ENCODE measurements around the gene SATB2. TPM values are rescaled to one million over a fixed set of nuclear protein-coding genes. Genes with fewer than 3 reads are reported as not detected.
A peak's percentile ranks its signal among the peaks of the same experiment; 100 is the strongest.

Gene SATB2
- total RNA-seq, 1 donor from 2014 or later: 5.0 TPM

DNA sequence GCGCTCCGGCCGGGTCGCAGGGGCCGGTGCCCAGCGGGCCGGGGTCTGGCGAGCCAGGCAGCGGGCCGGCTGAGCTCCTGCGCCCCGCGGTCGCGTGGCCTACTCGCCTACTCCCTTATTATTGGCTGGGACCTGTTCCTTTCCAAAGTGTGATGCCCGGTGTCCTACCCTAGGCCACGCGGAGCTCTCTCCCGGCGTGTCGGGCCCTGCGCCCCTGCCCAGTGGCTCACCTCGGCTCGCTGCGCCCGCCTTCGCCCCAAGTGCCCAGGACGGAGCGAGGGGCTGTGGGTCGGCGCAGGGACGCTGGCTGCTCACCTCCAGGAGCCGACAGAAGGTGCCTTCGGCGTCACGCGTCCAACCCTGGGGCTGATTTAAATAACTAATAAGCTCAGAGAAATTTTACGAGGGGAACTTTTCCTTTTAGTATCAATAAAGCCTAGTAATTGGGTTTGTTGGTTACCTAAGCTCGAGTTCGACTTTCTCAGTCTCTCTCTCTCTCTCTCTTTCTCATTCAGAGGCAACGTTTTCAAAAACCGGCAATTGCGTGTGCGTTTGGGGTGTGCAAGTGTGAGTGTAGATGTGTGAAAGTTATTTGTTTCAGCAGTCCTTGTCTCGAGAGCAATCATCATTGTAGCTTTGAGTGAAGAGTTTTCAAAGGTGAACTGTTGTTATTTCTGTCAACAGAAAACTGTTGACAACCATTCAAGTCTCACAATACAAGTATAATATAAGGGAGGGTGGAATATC is 7.0 kb upstream of the SATB2 start:
- DNase-seq: no peak
- H3K27ac ChIP-seq: no peak overlapping the region
- peaks cover 36% of the 10 kb centered on the region for H3K4me1 ChIP-seq
- no peak for ATAC-seq
- H3K4me3 ChIP-seq: no peak overlapping the region
- H3K27me3 ChIP-seq (ENCODE audit: low read depth): peaks cover 100% of the 10 kb centered on the region
- TF ChIP-seq CTCF (IDR thresholded peaks at IDR 0.05): no peak
- intact Hi-C loops (cut with DNase I): no loop called here
- H3K36me3 ChIP-seq: no peaks in the 10 kb centered on the region
- no peaks in the 10 kb centered on the region for H3K9me3 ChIP-seq

DNA sequence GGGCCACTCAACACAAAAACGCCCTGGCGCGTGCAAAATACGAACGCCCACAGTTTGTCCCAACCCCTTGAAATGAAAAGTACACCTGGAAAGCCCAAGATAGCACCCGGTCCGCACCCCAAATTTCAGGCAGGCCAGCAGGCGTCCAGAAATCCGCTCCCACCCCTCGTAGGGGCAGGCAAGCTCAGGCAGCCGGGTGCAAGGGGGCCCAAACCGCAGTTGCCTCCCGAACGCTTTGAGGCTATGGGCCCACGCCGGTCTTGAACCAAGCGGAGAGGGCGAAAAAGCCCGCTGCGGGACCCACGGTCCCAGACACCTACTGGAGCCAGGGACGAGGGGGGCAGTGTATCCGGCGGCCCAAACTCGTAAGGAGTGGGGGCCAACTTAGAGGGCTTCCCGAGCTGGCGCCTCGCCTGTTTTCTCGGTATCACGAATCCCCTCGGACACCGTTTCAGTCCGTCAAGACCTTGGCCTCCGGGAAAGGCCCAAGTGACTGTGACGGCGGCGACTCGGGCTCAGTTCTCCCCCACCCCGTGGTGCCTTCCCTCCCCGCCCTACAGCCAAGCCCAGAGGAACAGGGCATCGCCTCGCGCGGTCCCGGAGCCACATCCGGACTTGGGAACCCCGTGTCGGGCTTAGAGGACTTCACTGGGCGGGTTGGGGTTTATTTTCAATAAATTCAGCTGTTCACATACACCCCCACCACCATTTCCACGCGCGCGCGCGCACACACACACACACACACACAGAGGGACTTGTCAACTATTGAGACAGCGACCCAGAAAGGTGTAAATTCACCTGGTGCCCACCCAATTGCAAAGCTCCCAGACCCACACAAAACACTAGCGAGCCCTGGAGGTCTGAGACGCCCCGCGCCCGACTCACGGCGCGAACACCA is 6.2 kb upstream of the SATB2 start:
- ATAC-seq (no peak), DNase-seq (no peak)
- Histone ChIP-seq H3K9me3 (no peaks in the 10 kb centered on the region), H3K36me3 (no peaks in the 10 kb centered on the region), H3K27ac (no peak overlapping the region), H3K27me3 (ENCODE audit: low read depth) (peaks cover 93% of the 10 kb centered on the region), H3K4me1 (peaks cover 35% of the 10 kb centered on the region), H3K4me3 (peak overlapping the region; percentile 56)
- TF ChIP-seq CTCF (IDR thresholded peaks at IDR 0.05): peak; percentile 2
- intact Hi-C loops (cut with DNase I): no loop called here

- Histone ChIP-seq H3K36me3 (no peaks in the 10 kb centered on the region), H3K4me3 (peak overlapping the region; percentile 56), H3K9me3 (no peaks in the 10 kb centered on the region), H3K27me3 (ENCODE audit: low read depth) (peaks cover 84% of the 10 kb centered on the region), H3K4me1 (peaks cover 36% of the 10 kb centered on the region), H3K27ac (no peak overlapping the region)
- ATAC-seq (peak; percentile 56 to 68), DNase-seq (peak; percentile 77)
- peak; percentile 75 for TF ChIP-seq CTCF (IDR thresholded peaks at IDR 0.05)
- intact Hi-C loops (cut with DNase I): no loop called here
These were observed 5.4 kb upstream of the SATB2 start for GRCh38 chr2:199462956-199463692.

DNA sequence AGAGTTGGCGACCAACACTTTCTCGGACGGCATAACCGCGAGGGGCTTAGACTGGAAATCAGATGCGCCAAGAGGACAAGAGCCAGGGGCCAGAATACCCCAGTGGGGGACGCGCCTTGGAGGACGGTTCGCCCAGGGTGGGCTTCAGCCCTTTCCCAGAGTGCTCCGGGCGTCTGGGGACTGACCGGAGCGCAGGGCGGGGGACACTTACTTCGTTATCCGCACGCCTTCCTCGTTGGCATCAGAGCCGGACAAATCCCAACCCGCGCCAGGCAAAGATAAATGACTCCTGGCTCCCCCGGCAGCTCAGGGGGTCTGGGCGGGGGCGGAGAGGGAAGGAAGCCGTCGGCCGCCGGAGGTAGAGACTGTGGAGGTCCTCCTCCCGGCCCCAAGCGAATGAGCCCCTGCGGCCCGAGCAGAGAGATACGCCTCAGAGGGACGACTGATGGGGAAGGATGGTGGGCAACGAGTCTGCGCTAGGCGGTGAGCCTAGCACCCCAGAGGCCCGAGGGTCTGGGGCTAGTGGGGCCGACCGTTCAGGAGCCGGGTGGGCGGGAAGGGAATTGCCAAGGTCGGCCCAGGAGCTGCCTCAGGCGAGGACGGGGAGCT is 4.7 kb upstream of the SATB2 start:
- peak overlapping the region; percentile 56 for H3K4me3 ChIP-seq
- no peak overlapping the region for H3K27ac ChIP-seq
- no peak for DNase-seq
- intact Hi-C loops (cut with DNase I): no loop called here
- no peak for ATAC-seq
- H3K9me3 ChIP-seq: no peaks in the 10 kb centered on the region
- H3K36me3 ChIP-seq: no peaks in the 10 kb centered on the region
- H3K4me1 ChIP-seq: peaks cover 41% of the 10 kb centered on the region
- no peak for TF ChIP-seq CTCF (IDR thresholded peaks at IDR 0.05)
- H3K27me3 ChIP-seq (ENCODE audit: low read depth): peaks cover 82% of the 10 kb centered on the region
